ENCODE results near the gene RAP1B. TPM values are rescaled to one million over a fixed set of nuclear protein-coding genes. Genes with fewer than 3 reads are reported as not detected.

RAP1B gene
- polyA plus RNA-seq, 4 donors = 106 to 271 (median 130) TPM

DNA sequence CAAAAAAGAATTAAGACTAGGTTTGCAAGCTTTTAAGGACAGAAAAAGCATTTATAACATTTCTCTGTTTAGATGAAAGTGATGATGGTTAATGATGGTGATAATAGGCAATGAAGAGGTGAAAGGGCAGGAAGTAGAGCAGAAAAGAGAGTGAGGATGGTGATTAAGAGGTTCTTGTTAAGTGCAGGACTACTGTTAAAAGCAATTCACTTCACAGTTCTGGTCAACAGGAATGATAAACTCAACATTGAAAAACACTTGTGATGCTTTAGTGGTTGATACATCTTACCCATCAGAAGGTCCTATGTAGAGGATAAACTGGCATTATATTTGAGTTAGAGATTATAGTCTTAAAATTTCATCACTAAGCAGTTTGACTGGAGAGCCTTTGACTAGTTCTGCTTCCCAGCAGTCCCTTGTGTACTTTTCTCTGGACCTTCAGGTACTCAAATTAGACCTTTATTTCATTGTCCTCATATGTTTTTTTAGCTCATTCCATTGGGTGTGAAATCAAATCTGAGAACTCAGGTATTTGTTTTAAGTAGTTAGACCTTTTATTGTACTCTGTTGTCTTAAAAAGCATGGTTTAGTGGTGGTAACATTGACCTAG is 10.9 kb downstream of the RAP1B start:
- no peak for FAIRE-seq
- H3K4me1 ChIP-seq (ENCODE audit: control insufficient read depth in 3 of 3, insufficient read depth in 2 of 3, low read depth in 1 of 3, low read length in 2 of 3) = peaks cover 0 to 12% (median 4%) of the 10 kb centered on the region in 3 donors
- DNase-seq = no peak
- peaks cover 0 to 27% (median 0%) of the 10 kb centered on the region in 3 donors for H3K36me3 ChIP-seq (ENCODE audit: control insufficient read depth in 3 of 3, insufficient read depth in 2 of 3, low read depth in 1 of 3, low read length in 3 of 3)
- H3K4me3 ChIP-seq (ENCODE audit: low read depth in 1 of 3, low read length in 3 of 3) = no peak overlapping the region
- H3K9me3 ChIP-seq (ENCODE audit: control insufficient read depth in 2 of 2, insufficient read depth in 1 of 2, low read depth in 1 of 2, low read length in 1 of 2) = no peaks in the 10 kb centered on the region
- H3K27me3 ChIP-seq (ENCODE audit: control insufficient read depth in 3 of 3, insufficient read depth in 3 of 3, low read length in 3 of 3) = no peaks in the 10 kb centered on the region
- no peak overlapping the region for H3K27ac ChIP-seq (ENCODE audit: low read depth in 1 of 3, low read length in 2 of 3)

DNA sequence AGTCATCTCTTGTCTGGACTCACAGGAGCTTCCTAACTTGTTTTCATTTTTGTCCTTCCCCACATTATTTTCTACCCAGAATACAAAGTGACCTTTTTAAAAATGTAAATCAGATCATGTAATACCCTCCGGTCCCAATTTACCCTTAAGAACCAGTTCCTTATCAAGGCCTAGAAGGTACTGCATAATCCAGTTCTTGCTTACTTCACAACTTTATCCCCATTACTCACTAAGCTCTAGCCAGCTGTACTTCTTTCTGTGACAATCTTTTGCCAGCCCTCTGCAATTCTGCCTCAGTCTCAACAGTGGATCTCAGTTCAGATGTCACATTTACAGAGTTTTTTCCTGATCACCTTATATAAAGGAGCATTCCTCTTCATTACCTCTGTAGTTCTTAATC is 11.6 kb downstream of the RAP1B start:
- whole genome bisulfite sequencing, 3 donors = 61 to 81% (median 74%) methylated on average over 1 of the region's 1 CpG

DNA sequence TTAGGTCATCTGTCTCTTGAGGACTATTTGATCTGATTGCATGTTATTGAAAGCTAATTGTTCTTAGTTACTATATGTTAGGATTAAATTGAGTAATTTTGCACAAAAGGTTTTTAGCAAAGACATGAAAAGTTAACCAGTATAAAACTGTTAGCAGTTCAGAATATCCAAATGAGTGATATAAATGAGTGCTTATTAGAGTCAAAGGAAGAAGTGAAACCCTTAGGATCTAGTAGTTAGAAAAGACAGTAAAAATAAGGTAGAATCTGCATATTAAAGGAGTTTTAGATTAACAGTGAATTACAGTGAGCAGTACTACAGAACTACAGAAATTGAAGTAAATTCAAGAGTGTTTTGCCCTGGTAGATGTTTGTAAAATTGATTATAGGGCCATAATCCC is 12.4 kb downstream of the RAP1B start:
- peaks cover 0 to 12% (median 4%) of the 10 kb centered on the region in 3 donors for H3K4me1 ChIP-seq (ENCODE audit: control insufficient read depth in 3 of 3, insufficient read depth in 2 of 3, low read depth in 1 of 3, low read length in 2 of 3)

More for the DNA sequence above, 11.6 kb downstream of the RAP1B start:
- peaks cover 0 to 12% (median 4%) of the 10 kb centered on the region in 3 donors for H3K4me1 ChIP-seq (ENCODE audit: control insufficient read depth in 3 of 3, insufficient read depth in 2 of 3, low read depth in 1 of 3, low read length in 2 of 3)
- FAIRE-seq (no peak), DNase-seq (no peak)
- peaks cover 0 to 32% (median 3%) of the 10 kb centered on the region in 3 donors for H3K36me3 ChIP-seq (ENCODE audit: control insufficient read depth in 3 of 3, insufficient read depth in 2 of 3, low read depth in 1 of 3, low read length in 3 of 3)
- H3K27ac ChIP-seq (ENCODE audit: low read depth in 1 of 3, low read length in 2 of 3) = peak overlapping the region in 1 of 3 donors; percentile 31
- H3K4me3 ChIP-seq (ENCODE audit: low read depth in 1 of 3, low read length in 3 of 3) = no peak overlapping the region
- peaks cover 0 to 4% of the 10 kb centered on the region in 2 donors for H3K9me3 ChIP-seq (ENCODE audit: control insufficient read depth in 2 of 2, insufficient read depth in 1 of 2, low read depth in 1 of 2, low read length in 1 of 2)
- H3K27me3 ChIP-seq (ENCODE audit: control insufficient read depth in 3 of 3, insufficient read depth in 3 of 3, low read length in 3 of 3) = no peaks in the 10 kb centered on the region

DNA sequence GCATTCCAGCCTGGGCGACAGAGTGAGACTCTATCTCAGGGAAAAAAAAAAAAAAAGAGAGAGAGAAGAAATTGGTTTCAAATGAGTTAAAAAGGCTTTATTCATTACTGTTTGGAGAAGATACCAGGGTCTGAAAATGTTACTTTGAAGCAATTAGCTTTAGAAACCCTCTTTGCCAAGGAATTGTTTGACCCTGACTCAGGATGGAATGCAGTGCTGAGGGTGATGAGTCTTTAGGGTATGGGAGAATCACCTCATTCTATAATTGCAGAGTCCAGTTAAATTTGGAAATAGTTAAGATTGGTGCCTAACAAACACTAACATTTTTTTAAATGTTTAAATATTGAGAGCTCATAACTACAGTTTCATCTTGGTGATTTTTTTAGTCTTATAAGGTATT is 13.3 kb downstream of the RAP1B start:
- peaks cover 0 to 11% of the 10 kb centered on the region in 2 donors for H3K9me3 ChIP-seq (ENCODE audit: control insufficient read depth in 2 of 2, insufficient read depth in 1 of 2, low read depth in 1 of 2, low read length in 1 of 2)
- no peak overlapping the region for H3K27ac ChIP-seq (ENCODE audit: low read depth in 1 of 3, low read length in 2 of 3)
- FAIRE-seq (no peak), DNase-seq (no peak)
- H3K36me3 ChIP-seq (ENCODE audit: control insufficient read depth in 3 of 3, insufficient read depth in 2 of 3, low read depth in 1 of 3, low read length in 3 of 3) = peaks cover 0 to 27% (median 3%) of the 10 kb centered on the region in 3 donors
- no peaks in the 10 kb centered on the region for H3K27me3 ChIP-seq (ENCODE audit: control insufficient read depth in 3 of 3, insufficient read depth in 3 of 3, low read length in 3 of 3)
- no peak overlapping the region for H3K4me3 ChIP-seq (ENCODE audit: low read depth in 1 of 3, low read length in 3 of 3)
- WGBS, 3 donors = 91 to 100% (median 96%) methylated on average over 1 of the region's 1 CpG
- peaks cover 0 to 12% (median under 1%) of the 10 kb centered on the region in 3 donors for H3K4me1 ChIP-seq (ENCODE audit: control insufficient read depth in 3 of 3, insufficient read depth in 2 of 3, low read depth in 1 of 3, low read length in 2 of 3)

More for the DNA sequence above, 12.4 kb downstream of the RAP1B start:
- no peak overlapping the region for H3K27ac ChIP-seq (ENCODE audit: low read depth in 1 of 3, low read length in 2 of 3)
- H3K27me3 ChIP-seq (ENCODE audit: control insufficient read depth in 3 of 3, insufficient read depth in 3 of 3, low read length in 3 of 3) = no peaks in the 10 kb centered on the region
- DNase-seq = no peak
- peaks cover 0 to 31% (median 3%) of the 10 kb centered on the region in 3 donors for H3K36me3 ChIP-seq (ENCODE audit: control insufficient read depth in 3 of 3, insufficient read depth in 2 of 3, low read depth in 1 of 3, low read length in 3 of 3)
- FAIRE-seq = no peak
- no peak overlapping the region for H3K4me3 ChIP-seq (ENCODE audit: low read depth in 1 of 3, low read length in 3 of 3)
- H3K9me3 ChIP-seq (ENCODE audit: control insufficient read depth in 2 of 2, insufficient read depth in 1 of 2, low read depth in 1 of 2, low read length in 1 of 2) = peaks cover 0 to 10% of the 10 kb centered on the region in 2 donors

DNA sequence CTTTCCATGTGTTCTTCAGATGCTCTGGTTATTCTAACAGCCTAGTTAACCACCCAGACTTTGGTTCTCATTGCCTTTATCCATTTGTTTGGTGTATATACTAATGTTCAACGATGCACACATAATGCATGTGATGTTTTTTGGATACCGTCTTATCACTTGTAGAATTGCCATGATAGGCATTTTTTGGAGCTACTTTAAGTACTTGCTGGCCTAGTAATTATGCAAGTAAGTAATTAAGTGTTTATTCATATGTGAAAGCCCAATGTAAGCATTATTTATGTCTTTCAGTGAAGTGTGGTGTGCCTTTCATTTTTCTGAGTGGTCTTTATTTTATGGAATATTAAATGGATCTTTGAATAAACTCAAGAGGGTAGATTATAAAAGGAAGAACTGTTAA is 14.2 kb downstream of the RAP1B start:
- Histone ChIP-seq H3K27ac (ENCODE audit: low read depth in 1 of 3, low read length in 2 of 3) (no peak overlapping the region), H3K36me3 (ENCODE audit: control insufficient read depth in 3 of 3, insufficient read depth in 2 of 3, low read depth in 1 of 3, low read length in 3 of 3) (peaks cover 0 to 29% (median 3%) of the 10 kb centered on the region in 3 donors), H3K9me3 (ENCODE audit: control insufficient read depth in 2 of 2, insufficient read depth in 1 of 2, low read depth in 1 of 2, low read length in 1 of 2) (peaks cover 0 to 11% of the 10 kb centered on the region in 2 donors), H3K4me1 (ENCODE audit: control insufficient read depth in 3 of 3, insufficient read depth in 2 of 3, low read depth in 1 of 3, low read length in 2 of 3) (peaks cover 0 to 13% (median 0%) of the 10 kb centered on the region in 3 donors), H3K27me3 (ENCODE audit: control insufficient read depth in 3 of 3, insufficient read depth in 3 of 3, low read length in 3 of 3) (no peaks in the 10 kb centered on the region), H3K4me3 (ENCODE audit: low read depth in 1 of 3, low read length in 3 of 3) (no peak overlapping the region)
- 92 to 95% (median 94%) methylated on average over 2 of the region's 2 CpGs for WGBS, 3 donors
- no peak for FAIRE-seq
- DNase-seq = no peak

DNA sequence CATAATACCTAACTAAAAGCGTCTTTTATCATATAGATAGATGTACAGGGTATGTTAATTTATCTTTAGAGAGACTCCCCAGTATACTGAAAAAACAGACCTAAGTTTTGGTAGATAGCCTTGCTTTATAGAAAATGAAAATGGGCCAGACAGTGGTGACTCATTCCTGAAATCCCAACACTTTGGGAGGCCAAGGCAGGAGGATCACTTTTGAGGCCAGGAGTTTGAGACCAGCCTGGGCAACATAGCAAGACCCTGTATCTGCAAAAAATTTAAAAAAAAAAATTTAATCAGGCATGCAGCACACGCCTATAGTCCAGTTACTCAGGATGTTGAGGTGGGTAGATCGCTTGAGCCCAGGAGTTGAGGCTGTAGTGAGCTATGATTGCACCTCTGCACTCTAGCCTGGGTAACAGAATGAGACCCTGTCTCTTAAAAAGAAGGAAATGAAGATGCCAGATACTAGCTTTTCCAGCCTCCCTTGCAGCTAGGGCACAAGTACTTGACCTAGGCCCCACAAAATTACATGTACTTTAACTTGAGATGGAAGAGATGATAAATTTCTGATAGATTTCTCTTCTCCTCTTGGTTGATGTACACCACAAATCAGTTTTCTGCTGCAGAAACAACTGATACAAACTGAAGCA is 17.1 kb downstream of the RAP1B start:
- Histone ChIP-seq H3K36me3 (ENCODE audit: control insufficient read depth in 3 of 3, insufficient read depth in 2 of 3, low read depth in 1 of 3, low read length in 3 of 3) (peaks cover 0 to 33% (median 3%) of the 10 kb centered on the region in 3 donors), H3K27ac (ENCODE audit: low read depth in 1 of 3, low read length in 2 of 3) (no peak overlapping the region), H3K4me3 (ENCODE audit: low read depth in 1 of 3, low read length in 3 of 3) (no peak overlapping the region), H3K9me3 (ENCODE audit: control insufficient read depth in 2 of 2, insufficient read depth in 1 of 2, low read depth in 1 of 2, low read length in 1 of 2) (peaks cover 0 to 11% of the 10 kb centered on the region in 2 donors), H3K4me1 (ENCODE audit: control insufficient read depth in 3 of 3, insufficient read depth in 2 of 3, low read depth in 1 of 3, low read length in 2 of 3) (peaks cover 0 to 5% (median 3%) of the 10 kb centered on the region in 3 donors), H3K27me3 (ENCODE audit: control insufficient read depth in 3 of 3, insufficient read depth in 3 of 3, low read length in 3 of 3) (no peaks in the 10 kb centered on the region)
- FAIRE-seq (no peak), DNase-seq (no peak)
- 96 to 98% (median 98%) methylated on average over 3 of the region's 3 CpGs for WGBS, 3 donors

DNA sequence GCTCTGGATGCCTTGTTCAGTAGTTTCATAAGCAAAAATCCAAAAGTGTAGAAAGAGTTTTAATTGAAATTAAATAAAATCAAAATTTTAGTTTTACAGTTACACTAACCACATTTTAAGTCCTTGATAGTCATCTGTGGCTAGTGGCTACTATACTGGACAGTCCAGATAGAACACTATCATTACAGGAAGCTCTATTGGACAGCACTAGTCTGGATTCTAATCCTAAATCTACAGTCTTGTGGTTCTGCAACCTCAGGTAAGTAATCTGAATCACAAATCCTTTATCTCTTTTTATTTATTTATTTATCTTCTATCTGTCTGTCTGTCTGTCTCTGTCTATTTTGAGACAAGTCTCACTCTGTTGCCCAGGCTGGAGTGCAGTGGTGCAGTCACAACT is 18.0 kb downstream of the RAP1B start:
- Histone ChIP-seq H3K36me3 (ENCODE audit: control insufficient read depth in 3 of 3, insufficient read depth in 2 of 3, low read depth in 1 of 3, low read length in 3 of 3) (peaks cover 0 to 31% (median 3%) of the 10 kb centered on the region in 3 donors), H3K27ac (ENCODE audit: low read depth in 1 of 3, low read length in 2 of 3) (no peak overlapping the region), H3K27me3 (ENCODE audit: control insufficient read depth in 3 of 3, insufficient read depth in 3 of 3, low read length in 3 of 3) (no peaks in the 10 kb centered on the region), H3K9me3 (ENCODE audit: control insufficient read depth in 2 of 2, insufficient read depth in 1 of 2, low read depth in 1 of 2, low read length in 1 of 2) (peaks cover 0 to 11% of the 10 kb centered on the region in 2 donors), H3K4me3 (ENCODE audit: low read depth in 1 of 3, low read length in 3 of 3) (no peak overlapping the region), H3K4me1 (ENCODE audit: control insufficient read depth in 3 of 3, insufficient read depth in 2 of 3, low read depth in 1 of 3, low read length in 2 of 3) (peaks cover 0 to 9% (median 3%) of the 10 kb centered on the region in 3 donors)
- DNase-seq = no peak
- FAIRE-seq = no peak

DNA sequence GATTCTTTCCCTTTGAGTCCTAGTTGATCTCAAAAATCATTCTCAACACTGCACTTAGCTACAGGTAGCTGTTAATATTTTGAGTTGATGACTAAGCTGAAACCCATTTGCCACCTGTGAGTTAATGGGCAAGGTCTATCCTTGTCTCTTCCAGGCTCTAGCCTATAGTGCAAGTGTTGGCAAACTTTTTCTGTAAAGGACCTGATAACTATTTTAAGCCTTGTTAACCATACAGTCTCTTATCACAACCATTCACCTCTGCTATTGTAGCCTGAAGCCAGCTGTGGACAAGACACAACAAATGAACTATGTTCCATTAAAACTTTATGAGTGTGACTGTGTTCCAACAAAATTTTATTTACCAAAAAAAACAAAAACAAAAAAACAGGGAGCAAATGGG is 19.4 kb downstream of the RAP1B start:
- FAIRE-seq (no peak), DNase-seq (peak; percentile 16 to 35)
- H3K27me3 ChIP-seq (ENCODE audit: control insufficient read depth in 3 of 3, insufficient read depth in 3 of 3, low read length in 3 of 3) = no peaks in the 10 kb centered on the region
- peaks cover 0 to 11% of the 10 kb centered on the region in 2 donors for H3K9me3 ChIP-seq (ENCODE audit: control insufficient read depth in 2 of 2, insufficient read depth in 1 of 2, low read depth in 1 of 2, low read length in 1 of 2)
- H3K27ac ChIP-seq (ENCODE audit: low read depth in 1 of 3, low read length in 2 of 3) = no peak overlapping the region
- peaks cover 0 to 9% (median 3%) of the 10 kb centered on the region in 3 donors for H3K4me1 ChIP-seq (ENCODE audit: control insufficient read depth in 3 of 3, insufficient read depth in 2 of 3, low read depth in 1 of 3, low read length in 2 of 3)
- peaks cover 0 to 25% (median 3%) of the 10 kb centered on the region in 3 donors for H3K36me3 ChIP-seq (ENCODE audit: control insufficient read depth in 3 of 3, insufficient read depth in 2 of 3, low read depth in 1 of 3, low read length in 3 of 3)
- no peak overlapping the region for H3K4me3 ChIP-seq (ENCODE audit: low read depth in 1 of 3, low read length in 3 of 3)

Measured in small intestine (tissue), 7 donors.